Measurements from ENCODE around the gene ST3GAL4. TPM values are rescaled to one million over a fixed set of nuclear protein-coding genes. Genes with fewer than 3 reads are reported as not detected.
A peak's percentile ranks its signal among the peaks of the same experiment; 100 is the strongest.

Gene ST3GAL4
- total RNA-seq, 4 donors from 2014 or later: 42.1 to 56.2 (median 47.2) TPM

GRCh38 chr11:126396965-126397364 lies 41.5 kb downstream of the ST3GAL4 start:
- no peak for ATAC-seq
- Histone ChIP-seq H3K27me3 (no peaks in the 10 kb centered on the region), H3K4me1 (peaks cover 0 to 53% (median 6%) of the 10 kb centered on the region in 3 donors), H3K36me3 (no peaks in the 10 kb centered on the region), H3K9me3 (no peaks in the 10 kb centered on the region), H3K27ac (peak overlapping the region in 1 of 4 donors; percentile 52), H3K4me3 (no peak overlapping the region)
- 82 to 91% methylated on average over 4 of the region's 4 CpGs for WGBS, 2 donors (ENCODE audit: low coverage in 1 of 2)
- TF ChIP-seq POLR2A (IDR thresholded peaks at IDR 0.05) (no peak), POLR2AphosphoS5 (IDR thresholded peaks at IDR 0.05) (no peak), EP300 (IDR thresholded peaks at IDR 0.05) (no peak), CTCF (IDR thresholded peaks at IDR 0.05) (no peak)

DNA sequence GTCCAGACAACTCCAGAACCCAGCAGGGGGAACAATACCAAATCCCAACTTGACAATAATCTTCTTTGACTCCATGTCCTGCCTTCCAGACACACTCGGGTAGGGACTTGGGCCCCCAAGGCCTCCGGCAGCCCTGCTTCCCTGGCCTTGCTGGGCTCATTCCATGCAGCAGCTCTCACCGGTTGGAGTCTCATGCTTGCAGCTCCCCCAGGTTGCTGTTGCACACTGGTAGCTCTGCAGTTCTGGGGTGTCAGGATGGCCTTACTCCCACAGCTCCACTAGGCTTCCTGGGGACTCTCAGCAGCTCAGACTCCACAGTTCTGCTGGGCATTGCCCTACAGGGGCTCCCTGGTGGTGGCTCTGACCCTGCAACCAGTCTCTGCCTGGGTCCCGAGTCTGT lies 42.8 kb downstream of the ST3GAL4 start:
- no peak overlapping the region for H3K4me3 ChIP-seq
- H3K9me3 ChIP-seq: no peaks in the 10 kb centered on the region
- TF ChIP-seq POLR2AphosphoS5 (IDR thresholded peaks at IDR 0.05): no peak
- TF ChIP-seq POLR2A (IDR thresholded peaks at IDR 0.05): no peak
- no peak for TF ChIP-seq CTCF (IDR thresholded peaks at IDR 0.05)
- no peak for TF ChIP-seq EP300 (IDR thresholded peaks at IDR 0.05)
- no peak for ATAC-seq
- H3K36me3 ChIP-seq: peaks cover 0 to 3% of the 10 kb centered on the region in 2 donors
- 60 to 87% methylated on average over 1 to 2 of the region's 4 CpGs for WGBS, 2 donors (ENCODE audit: low coverage in 1 of 2)
- H3K27ac ChIP-seq: no peak overlapping the region
- H3K4me1 ChIP-seq: peaks cover 0 to 39% (median 3%) of the 10 kb centered on the region in 3 donors
- no peaks in the 10 kb centered on the region for H3K27me3 ChIP-seq

- H3K27ac ChIP-seq: no peak overlapping the region
- no peak for ATAC-seq
- WGBS, 2 donors (ENCODE audit: low coverage in 1 of 2): 100% methylated on average over 1 of the region's 1 CpG
Measured at GRCh38 chr11:126398721-126399120, 43.2 kb downstream of the ST3GAL4 start.

DNA sequence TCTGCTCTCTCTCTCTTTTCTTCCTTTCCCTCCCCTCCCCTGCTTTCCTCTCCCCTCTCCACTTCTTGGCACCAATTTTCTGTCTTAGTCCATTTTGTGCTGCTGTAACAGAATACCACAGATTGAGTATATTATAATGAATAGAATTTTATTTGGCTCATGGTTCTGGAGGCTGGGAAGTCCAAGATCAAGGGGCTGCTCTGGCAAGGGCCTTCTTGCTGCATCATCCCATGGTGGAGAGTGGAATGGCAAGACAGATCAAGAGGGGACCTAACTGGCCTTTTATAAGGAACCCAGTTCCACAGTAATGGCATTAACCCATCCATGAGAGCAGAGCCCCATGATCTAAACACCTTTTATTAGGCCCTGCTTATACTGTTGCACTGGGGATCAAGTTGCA lies 44.5 kb downstream of the ST3GAL4 start:
- TF ChIP-seq POLR2AphosphoS5 (IDR thresholded peaks at IDR 0.05): no peak
- TF ChIP-seq POLR2A (IDR thresholded peaks at IDR 0.05): no peak
- TF ChIP-seq EP300 (IDR thresholded peaks at IDR 0.05): no peak
- no peak for TF ChIP-seq CTCF (IDR thresholded peaks at IDR 0.05)

More at GRCh38 chr11:126398721-126399120, 43.2 kb downstream of the ST3GAL4 start:
- Histone ChIP-seq H3K27me3 (no peaks in the 10 kb centered on the region), H3K9me3 (no peaks in the 10 kb centered on the region), H3K36me3 (peaks cover 0 to 3% of the 10 kb centered on the region in 2 donors), H3K4me3 (no peak overlapping the region), H3K4me1 (peaks cover 0 to 35% (median 3%) of the 10 kb centered on the region in 3 donors)
- TF ChIP-seq EP300 (IDR thresholded peaks at IDR 0.05) (no peak), POLR2A (IDR thresholded peaks at IDR 0.05) (no peak), POLR2AphosphoS5 (IDR thresholded peaks at IDR 0.05) (no peak), CTCF (IDR thresholded peaks at IDR 0.05) (no peak)

DNA sequence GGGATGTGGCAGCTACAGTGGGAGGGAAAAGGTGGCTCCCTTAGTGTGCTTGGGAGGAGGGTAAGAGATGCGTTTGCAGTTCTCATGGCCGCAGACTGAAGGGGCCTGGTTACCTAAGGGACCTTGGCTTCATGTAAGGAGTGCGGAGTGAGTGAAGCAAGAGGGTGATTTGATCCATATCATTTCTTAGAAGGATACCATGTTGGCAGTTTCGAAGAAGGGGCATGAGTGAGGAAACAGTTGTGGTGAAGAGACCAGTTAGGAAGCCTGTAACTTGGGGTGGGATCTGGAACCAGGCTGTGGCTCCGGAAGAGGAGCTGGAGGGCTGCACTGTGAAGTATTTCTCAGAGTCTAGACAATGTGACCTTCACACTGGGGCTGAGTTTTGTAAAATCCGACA lies 45.0 kb downstream of the ST3GAL4 start:
- Histone ChIP-seq H3K4me3 (no peak overlapping the region), H3K36me3 (peaks cover 0 to 3% of the 10 kb centered on the region in 2 donors), H3K9me3 (no peaks in the 10 kb centered on the region), H3K27me3 (no peaks in the 10 kb centered on the region), H3K4me1 (peaks cover 0 to 17% (median 0%) of the 10 kb centered on the region in 3 donors), H3K27ac (no peak overlapping the region)
- WGBS, 2 donors (ENCODE audit: low coverage in 1 of 2): 88 to 95% methylated on average over 4 to 6 of the region's 6 CpGs
- ATAC-seq: no peak
- TF ChIP-seq POLR2AphosphoS5 (IDR thresholded peaks at IDR 0.05): no peak
- TF ChIP-seq EP300 (IDR thresholded peaks at IDR 0.05): no peak
- no peak for TF ChIP-seq CTCF (IDR thresholded peaks at IDR 0.05)
- TF ChIP-seq POLR2A (IDR thresholded peaks at IDR 0.05): no peak

More for the DNA sequence above, 44.5 kb downstream of the ST3GAL4 start:
- Histone ChIP-seq H3K27ac (no peak overlapping the region), H3K9me3 (no peaks in the 10 kb centered on the region), H3K4me3 (no peak overlapping the region), H3K27me3 (no peaks in the 10 kb centered on the region), H3K4me1 (peaks cover 0 to 22% (median 0%) of the 10 kb centered on the region in 3 donors), H3K36me3 (peaks cover 0 to 3% of the 10 kb centered on the region in 2 donors)
- ATAC-seq: no peak
